Heart left ventricle (tissue), 13 donors: ENCODE data around the gene SAMD11.

Source experiments
- POLR2A ChIP-seq, 2 donors: fragments of 450-650 bp; IDR thresholded peaks; one replicate each; pipeline ENCODE4 v1.6.1; 2017; ENCODE audit warnings: antibody characterized with exemption in 2 of 2, mild to moderate bottlenecking in 2 of 2, moderate library complexity in 2 of 2
- TF ChIP-seq, protein P1 (sequence below), 12 donors: fragments of 200-600 bp; sonication (generic) in 4 of 12; IDR thresholded peaks; one replicate each; pipeline versions ENCODE4 v1.5.0 to v1.8.0; 2018 to 2022; ENCODE audit warnings: antibody characterized with exemption in 12 of 12, mild to moderate bottlenecking in 5 of 12
- donor health status: ischemic (EF 13 %, LVEDD 7.1; RV severe dilation, severe dysfunction).
- donor health status: DM: no; HTN: yes; CAD: no.
- donor health status: DM: no; HTN: no; CAD: no.
- donor health status: ischemic (EF 25% LVEDD 6.9; RV normal size, moderate dysfunction).
- donor health status: ischemic (EF 25% LVEDD 5.7; RV mildly dilated, moderate dysfunction).
- donor health status: ischemic (EF 35%, LVEDD 5.7; RV mildly dilated, moderate dysfunction).
- donor health status: nonischemic (EF 11% LVEDD 7.7; RV severe dilation, severe dysfunction).
- donor health status: DM: yes; HTN: yes; CAD: no.
- donor health status: PGD.
- donor health status: ischemic (EF 29% LVEDD 5.4; RV normal size, mild dysfunction).
- donor health status: nonischemic (EF 23%, LVEDD 6.1; RV moderate dilation, normal function).

DNA sequence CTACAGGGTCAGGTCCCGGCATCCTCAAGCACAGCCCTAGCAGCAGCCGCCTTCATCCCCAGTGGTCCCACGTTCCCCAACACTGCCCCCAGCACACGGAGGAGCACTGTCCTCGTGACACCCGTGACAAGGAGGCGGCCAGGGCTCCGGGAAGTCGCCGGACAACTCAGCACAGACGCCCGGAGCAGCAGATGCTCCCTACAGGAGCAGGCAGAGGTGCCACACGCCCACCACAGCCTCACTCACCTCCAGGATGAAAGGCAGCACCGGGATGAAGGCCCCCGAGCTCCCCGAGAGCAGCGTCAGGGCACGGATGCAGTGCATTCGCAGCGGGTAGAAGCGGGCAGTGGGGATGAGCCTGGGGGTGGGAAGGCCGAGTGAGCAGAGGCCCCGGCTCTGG lies 27.2 kb downstream of the SAMD11 start:
- TF ChIP-seq, protein P1, sequence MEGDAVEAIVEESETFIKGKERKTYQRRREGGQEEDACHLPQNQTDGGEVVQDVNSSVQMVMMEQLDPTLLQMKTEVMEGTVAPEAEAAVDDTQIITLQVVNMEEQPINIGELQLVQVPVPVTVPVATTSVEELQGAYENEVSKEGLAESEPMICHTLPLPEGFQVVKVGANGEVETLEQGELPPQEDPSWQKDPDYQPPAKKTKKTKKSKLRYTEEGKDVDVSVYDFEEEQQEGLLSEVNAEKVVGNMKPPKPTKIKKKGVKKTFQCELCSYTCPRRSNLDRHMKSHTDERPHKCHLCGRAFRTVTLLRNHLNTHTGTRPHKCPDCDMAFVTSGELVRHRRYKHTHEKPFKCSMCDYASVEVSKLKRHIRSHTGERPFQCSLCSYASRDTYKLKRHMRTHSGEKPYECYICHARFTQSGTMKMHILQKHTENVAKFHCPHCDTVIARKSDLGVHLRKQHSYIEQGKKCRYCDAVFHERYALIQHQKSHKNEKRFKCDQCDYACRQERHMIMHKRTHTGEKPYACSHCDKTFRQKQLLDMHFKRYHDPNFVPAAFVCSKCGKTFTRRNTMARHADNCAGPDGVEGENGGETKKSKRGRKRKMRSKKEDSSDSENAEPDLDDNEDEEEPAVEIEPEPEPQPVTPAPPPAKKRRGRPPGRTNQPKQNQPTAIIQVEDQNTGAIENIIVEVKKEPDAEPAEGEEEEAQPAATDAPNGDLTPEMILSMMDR (IDR thresholded peaks at IDR 0.05) = no peak
- TF ChIP-seq POLR2A (IDR thresholded peaks at IDR 0.05) = no peak
